H1 (cell line): ENCODE results near the gene EHD4. TPM values are rescaled to one million over a fixed set of nuclear protein-coding genes. Genes with fewer than 3 reads are reported as not detected.
A peak's percentile ranks its signal among the peaks of the same experiment; 100 is the strongest.

ENCODE experiments used
- CTCF ChIA-PET: fragments of 300-600 bp; sonication (Branson Sonifier 250); formaldehyde crosslinking; loops from one replicate; lab custom pipeline; 2021; ENCODE audit not compliant: partially characterized antibody; lab: Charles Lee
- POLR2A ChIA-PET: fragments of 300-600 bp; sonication (Branson Sonifier 250); formaldehyde crosslinking; loops from one replicate; lab custom pipeline; 2021; ENCODE audit warnings: inconsistent platforms; ENCODE audit not compliant: partially characterized antibody; lab: Charles Lee
- DNase-seq, 2 experiments: peaks; one replicate each; pipeline versions ENCODE4 v3.0.0 to v3.0.0-alpha.2; 2010 to 2022; ENCODE audit warnings: low spot score in 2 of 2, low read depth in 1 of 2, mixed read lengths in 1 of 2
- FAIRE-seq: peaks from 2 replicates; lab custom pipeline; 2011; peaks lifted over from hg19 to GRCh38; lab: Jason Lieb, UNC
- H2AFZ ChIP-seq: 2 replicates; pipeline ENCODE4 v1.8.1; 2012; ENCODE audit warnings: low read length, inconsistent platforms
- H2AK5ac ChIP-seq: 2 replicates; pipeline ENCODE4 v1.6.1; 2013; ENCODE audit warnings: low read depth, low read length
- H2BK120ac ChIP-seq: replicated peaks from 2 replicates; pipeline ENCODE3; 2013; ENCODE audit warnings: low read depth, low read length, inconsistent platforms
- H2BK12ac ChIP-seq: 2 replicates; pipeline ENCODE4 v1.6.1; 2013; ENCODE audit warnings: low read depth, low read length
- H2BK15ac ChIP-seq: 2 replicates; pipeline ENCODE4 v1.6.1; 2013; ENCODE audit warnings: low read length
- H2BK20ac ChIP-seq: 2 replicates; pipeline ENCODE4 v1.6.1; 2013; ENCODE audit warnings: low read length
- H2BK5ac ChIP-seq: 2 replicates; pipeline ENCODE4 v1.6.1; 2013; ENCODE audit warnings: low read depth, low read length
- H3K14ac ChIP-seq: 2 replicates; pipeline ENCODE4 v1.6.1; 2013; ENCODE audit warnings: inconsistent platforms; ENCODE audit not compliant: insufficient read length
- H3K18ac ChIP-seq: 2 replicates; pipeline ENCODE4 v1.6.1; 2013; ENCODE audit warnings: low read length; ENCODE audit errors: extremely low read depth
- H3K23ac ChIP-seq: 2 replicates; pipeline ENCODE4 v1.6.1; 2013; ENCODE audit warnings: inconsistent platforms; ENCODE audit not compliant: insufficient read length
- H3K23me2 ChIP-seq: 2 replicates; pipeline ENCODE4 v1.6.1; 2013; ENCODE audit warnings: low read depth, low read length
- H3K27ac ChIP-seq: 2 replicates; pipeline ENCODE4 v1.6.1; 2011; ENCODE audit warnings: low read depth, low read length, inconsistent platforms
- H3K27me3 ChIP-seq, 4 experiments: replicated peaks in 1 of 4; 1 replicate in 1 of 4; 2 replicates in 3 of 4; pipeline versions ENCODE4 v1.6.1 to v1.8.1; 2011 to 2013; ENCODE audit warnings: low read length in 3 of 4, mild to moderate bottlenecking in 3 of 4, inconsistent platforms in 2 of 4, mixed read lengths in 2 of 4, moderate library complexity in 1 of 4; ENCODE audit not compliant: control insufficient read depth in 3 of 4, insufficient read depth in 3 of 4; ENCODE audit errors: extremely low read depth in 1 of 4
- H3K36me3 ChIP-seq, 4 experiments: 2 replicates each; pipeline versions ENCODE4 v1.6.1 to v1.8.1; 2011 to 2013; ENCODE audit warnings: mild to moderate bottlenecking in 4 of 4, low read length in 3 of 4, moderate library complexity in 2 of 4, control low read depth in 1 of 4, inconsistent platforms in 1 of 4; ENCODE audit not compliant: insufficient read depth in 4 of 4, control insufficient read depth in 2 of 4
- H3K4ac ChIP-seq: replicated peaks from 2 replicates; pipeline ENCODE3; 2013; ENCODE audit warnings: low read length, low read depth, mixed read lengths, inconsistent platforms; ENCODE audit not compliant: insufficient read length
- H3K4me1 ChIP-seq, 4 experiments: replicated peaks in 1 of 4; 1 replicate in 1 of 4; 2 replicates in 3 of 4; pipeline versions ENCODE4 v1.6.1 to v1.8.1; 2011 to 2013; ENCODE audit warnings: low read length in 3 of 4, inconsistent platforms in 2 of 4, mixed read lengths in 1 of 4; ENCODE audit not compliant: insufficient read depth in 4 of 4, control insufficient read depth in 3 of 4
- H3K4me2 ChIP-seq, 2 experiments: 2 replicates each; pipeline versions ENCODE4 v1.6.1 to v1.8.1; 2011 to 2013; ENCODE audit warnings: low read depth in 2 of 2, low read length in 2 of 2, control low read depth in 1 of 2, inconsistent platforms in 1 of 2, mild to moderate bottlenecking in 1 of 2; ENCODE audit not compliant: insufficient read depth in 1 of 2
- H3K4me3 ChIP-seq, 4 experiments: fragments of 200-600, 300-600 bp in 1 of 4; sonication (generic), shearing (Covaris generic), sonication (Bioruptor Twin) in 1 of 4; 2 replicates each; pipeline versions ENCODE4 v1.5.1 to v1.8.1; 2011 to 2016; ENCODE audit warnings: low read length in 4 of 4, low read depth in 3 of 4, control low read depth in 2 of 4, inconsistent platforms in 2 of 4, mild to moderate bottlenecking in 2 of 4, mixed read lengths in 1 of 4, moderate library complexity in 1 of 4; ENCODE audit not compliant: insufficient read depth in 2 of 4; ENCODE audit errors: extremely low read depth in 1 of 4
- H3K56ac ChIP-seq: replicated peaks from 2 replicates; pipeline ENCODE3; 2013; ENCODE audit warnings: low read depth, mild to moderate bottlenecking, mixed read lengths, low read length, inconsistent platforms; ENCODE audit not compliant: insufficient read length
- H3K79me1 ChIP-seq: 2 replicates; pipeline ENCODE4 v1.6.1; 2013; ENCODE audit warnings: low read depth, low read length, control low read depth
- H3K79me2 ChIP-seq, 2 experiments: 2 replicates each; pipeline versions ENCODE4 v1.6.1 to v1.8.1; 2012 to 2013; ENCODE audit warnings: low read length in 2 of 2, mild to moderate bottlenecking in 2 of 2, inconsistent platforms in 1 of 2; ENCODE audit not compliant: insufficient read depth in 2 of 2, control insufficient read depth in 1 of 2
- H3K9ac ChIP-seq, 4 experiments: replicated peaks in 1 of 4; 1 replicate in 1 of 4; 2 replicates in 3 of 4; pipeline versions ENCODE4 v1.6.1 to v1.8.1; 2011 to 2013; ENCODE audit warnings: low read depth in 3 of 4, low read length in 3 of 4, control low read depth in 2 of 4, mild to moderate bottlenecking in 2 of 4, moderate library complexity in 2 of 4, inconsistent platforms in 1 of 4; ENCODE audit errors: extremely low read depth in 1 of 4
- H3K9me3 ChIP-seq, 2 experiments: 2 replicates each; pipeline versions ENCODE4 v1.6.1 to v1.8.1; 2012 to 2013; ENCODE audit warnings: mild to moderate bottlenecking in 2 of 2, moderate library complexity in 2 of 2, control low read depth in 1 of 2, inconsistent platforms in 1 of 2, low read depth in 1 of 2, low read length in 1 of 2, mixed read lengths in 1 of 2; ENCODE audit not compliant: insufficient read depth in 2 of 2
- H4K20me1 ChIP-seq, 2 experiments: replicated peaks in 1 of 2; 2 replicates each; pipeline versions ENCODE3 to v1.8.1; 2011 to 2013; ENCODE audit warnings: inconsistent platforms in 2 of 2, low read length in 2 of 2, mild to moderate bottlenecking in 1 of 2; ENCODE audit not compliant: insufficient read depth in 2 of 2, control insufficient read depth in 1 of 2
- H4K5ac ChIP-seq: 2 replicates; pipeline ENCODE4 v1.6.1; 2013; ENCODE audit warnings: low read length, low read depth, mixed read lengths, inconsistent platforms; ENCODE audit not compliant: insufficient read length
- H4K8ac ChIP-seq: 2 replicates; pipeline ENCODE4 v1.8.0; 2013; ENCODE audit warnings: mild to moderate bottlenecking, moderate library complexity, low read length, inconsistent platforms; ENCODE audit not compliant: insufficient read depth; ENCODE audit errors: extremely low read depth
- H4K91ac ChIP-seq: replicated peaks from 2 replicates; pipeline ENCODE3; 2013; ENCODE audit warnings: low read length, mixed read lengths, inconsistent platforms; ENCODE audit not compliant: insufficient read length
- ASH2L ChIP-seq: fragments of 200-600, 300-600 bp; sonication (generic); IDR thresholded peaks from one replicate; pipeline ENCODE4 v1.7.1; 2017; ENCODE audit warnings: low read length
- BACH1 ChIP-seq: IDR thresholded peaks from 2 replicates; pipeline ENCODE4 v1.6.1; 2012; ENCODE audit warnings: low read length, improper control_type of control experiment
- BRCA1 ChIP-seq: IDR thresholded peaks from 2 replicates; pipeline ENCODE4 v1.6.1; 2012; ENCODE audit warnings: low read depth, low read length, improper control_type of control experiment
- CBX8 ChIP-seq: fragments of 300-800, 300-1000 bp; sonication (generic); IDR thresholded peaks from 2 replicates; pipeline ENCODE4 v1.7.1; 2016; ENCODE audit warnings: low read depth, low read length, borderline replicate concordance
- CHD1 ChIP-seq: IDR thresholded peaks from 2 replicates; pipeline ENCODE4 v1.6.1; 2012; ENCODE audit warnings: low read depth, low read length, improper control_type of control experiment
- CREB1 ChIP-seq: IDR thresholded peaks from 2 replicates; pipeline ENCODE4 v1.6.1; 2012; ENCODE audit warnings: inconsistent platforms
- EP300 ChIP-seq, 2 experiments: IDR thresholded peaks; 1 replicate in 1 of 2; 2 replicates in 1 of 2; pipeline ENCODE4 v1.6.1; 2011 to 2012; ENCODE audit warnings: low read depth in 2 of 2, low read length in 2 of 2, mild to moderate bottlenecking in 2 of 2, borderline replicate concordance in 1 of 2, inconsistent platforms in 1 of 2, moderate library complexity in 1 of 2
- HDAC2 ChIP-seq, 2 experiments: fragments of 300-600 bp in 1 of 2; sonication (generic) in 1 of 2; IDR thresholded peaks; 2 replicates each; pipeline ENCODE4 v1.6.1; 2011 to 2012; ENCODE audit warnings: low read depth in 2 of 2, low read length in 2 of 2, mild to moderate bottlenecking in 2 of 2, moderate library complexity in 2 of 2, borderline replicate concordance in 1 of 2, inconsistent platforms in 1 of 2
- KDM4A ChIP-seq: IDR thresholded peaks from one replicate; pipeline ENCODE4 v1.7.1; 2012; ENCODE audit warnings: low read depth, mild to moderate bottlenecking, moderate library complexity, low read length, inconsistent platforms; ENCODE audit not compliant: severe bottlenecking
- POLR2AphosphoS5 ChIP-seq: IDR thresholded peaks from 2 replicates; pipeline ENCODE4 v1.6.1; 2011; ENCODE audit warnings: low read depth, low read length
- RFX5 ChIP-seq: IDR thresholded peaks from 2 replicates; pipeline ENCODE4 v1.6.1; 2011; ENCODE audit warnings: low read depth, low read length, improper control_type of control experiment, borderline replicate concordance
- RXRA ChIP-seq: IDR thresholded peaks from 2 replicates; pipeline ENCODE4 v1.6.1; 2011; ENCODE audit warnings: low read depth, mild to moderate bottlenecking, low read length, moderate library complexity; ENCODE audit not compliant: insufficient read depth
- SIN3A ChIP-seq, 2 experiments: IDR thresholded peaks in 1 of 2; conservative IDR thresholded peaks in 1 of 2; 2 replicates each; pipeline ENCODE4 v1.6.1; 2011 to 2012; ENCODE audit warnings: low read length in 2 of 2, improper control_type of control experiment in 1 of 2, low read depth in 1 of 2, mild to moderate bottlenecking in 1 of 2
- SIX5 ChIP-seq: IDR thresholded peaks from 2 replicates; pipeline ENCODE4 v1.6.1; 2011; ENCODE audit warnings: mild to moderate bottlenecking, low read depth, low read length
- WGBS, 2 experiments: shearing (Covaris generic) in 1 of 2; methylation state at CpG; one replicate each; pipeline versions ENCODE4 v1.1.6 to v1.1.7; 2013 to 2015; ENCODE audit warnings: low lambda C conversion rate in 2 of 2, mixed read lengths in 2 of 2, inconsistent platforms in 1 of 2, low coverage in 1 of 2, missing lambda C conversion rate in 1 of 2; ENCODE audit not compliant: insufficient replicate concordance in 2 of 2, insufficient coverage in 1 of 2, insufficient read length in 1 of 2; ENCODE audit errors: extremely low coverage in 1 of 2, missing lambda C conversion rate in 1 of 2; 5-methylcytosine and 5-hydroxymethylcytosine counted together
- polyA plus RNA-seq, 7 experiments: library from polyadenylated mRNA; depleted of rRNA in 3 of 7; stranded (reverse) in 5 of 7; unstranded in 2 of 7; fragments of >200 nt in 5 of 7; fragments of 200-250 nt in 2 of 7; gene quantifications; 1 replicate in 5 of 7; 2 replicates in 1 of 7; 4 replicates in 1 of 7; pipeline versions ENCODE4 v1.2.1 to v1.2.3, GENCODE V29; 2011 to 2013; ENCODE audit warnings: missing spikeins in 2 of 7, mixed read lengths in 2 of 7
- total RNA-seq: library from RNA; stranded (reverse); fragmentation: NEBNext Ultra II Directional; extraction: Animal tissue kit (Norgen Biotek cat#: 25700); gene quantifications from 2 replicates; pipeline ENCODE4 v1.2.1, GENCODE V29; 2021

EHD4 gene
- total and polyA plus RNA-seq, 2 of the 8 experiments (the other 6 are each of a cell fraction or from before 2014, with no cell fraction given): 17.5 to 24.5 TPM

DNA sequence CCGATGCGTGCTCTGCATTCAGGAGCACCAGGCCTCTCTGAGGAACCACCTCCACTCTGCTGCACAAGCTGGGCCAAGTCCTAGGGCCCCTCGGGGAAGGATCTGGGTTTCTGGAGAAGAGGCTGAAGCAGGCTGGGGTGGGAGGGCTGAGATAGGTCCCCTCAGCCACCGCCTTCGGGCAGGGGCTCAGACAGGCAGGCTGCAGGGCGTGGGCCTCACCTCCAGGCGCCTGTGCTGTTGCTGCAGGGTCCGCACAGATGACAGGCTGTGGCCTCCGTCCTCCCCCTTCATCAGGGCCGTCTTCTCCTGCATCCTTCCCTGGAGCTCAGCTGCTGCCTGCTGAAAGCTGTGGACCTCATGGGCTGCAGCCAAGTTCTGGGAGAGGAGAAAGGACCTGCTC is 118.5 kb downstream of the EHD4 start:
- ChIA-PET CTCF (interaction anchor here (1.0 to 3.5 kb wide), 9 partner anchors 8 to 263 kb away, joined by 3 to 17 read pairs (median 5); no protein-coding TSS in a partner anchor), POLR2A (interaction anchor here (0.9 to 7.2 kb wide), 5 partner anchors 9 to 26 kb away, joined by 3 to 45 read pairs (median 4); partner anchors contain the start of gene PLA2G4B)
- H4K91ac ChIP-seq: no peak overlapping the region
- H3K23me2 ChIP-seq: 0 out of 2 replicates have a peak, but pooled peaks cover 2% of the 10 kb centered on the region
- H3K4me2 ChIP-seq: no peak overlapping the region
- H3K56ac ChIP-seq: no peak overlapping the region
- no peak overlapping the region for H2BK120ac ChIP-seq
- peaks cover 0 to 11% (median 2%) of the 10 kb centered on the region in 4 experiments; a peak in 3 of 7 replicates for H3K4me1 ChIP-seq
- no peak overlapping the region for H3K9ac ChIP-seq
- no peaks in the 10 kb centered on the region; a peak in 1 of 7 replicates for H3K27me3 ChIP-seq
- no peak overlapping the region for H4K5ac ChIP-seq
- H2BK20ac ChIP-seq: no peak overlapping the region
- no peaks in the 10 kb centered on the region for H4K20me1 ChIP-seq
- H3K4ac ChIP-seq: no peak overlapping the region
- no peak overlapping the region for H3K14ac ChIP-seq
- H3K27ac ChIP-seq: no peak overlapping the region
- H3K9me3 ChIP-seq: no peaks in the 10 kb centered on the region
- 83% methylated on average over 10 of the region's 10 CpGs; no CpG with 5 or more reads in 1 of the 2 experiments for WGBS, 2 experiments
- no peak overlapping the region for H4K8ac ChIP-seq
- 0 out of 2 replicates have a peak overlapping the region, but pooled peaks have one; percentile 44 for H2BK5ac ChIP-seq
- H2BK12ac ChIP-seq: no peak overlapping the region
- H3K79me2 ChIP-seq: no peaks in the 10 kb centered on the region
- H3K36me3 ChIP-seq: no peaks in the 10 kb centered on the region
- no peak overlapping the region for H3K18ac ChIP-seq
- H2AK5ac ChIP-seq: no peak overlapping the region
- no peaks in the 10 kb centered on the region for H3K79me1 ChIP-seq
- H3K23ac ChIP-seq: no peak overlapping the region
- H3K4me3 ChIP-seq: no peak overlapping the region
- H2BK15ac ChIP-seq: no peak overlapping the region
- no peak overlapping the region for H2AFZ ChIP-seq
- DNase-seq (no peak), FAIRE-seq (no peak)
- TF ChIP-seq HDAC2 (IDR thresholded peaks at IDR 0.05; ENCODE audit: borderline replicate concordance in 1 of 2, low read depth in 2 of 2, low read length in 2 of 2) (no peak), BACH1 (no peak), SIN3A (conservative IDR thresholded peaks at IDR 0.05 in 1 of 2, IDR thresholded peaks at IDR 0.05 in 1 of 2; ENCODE audit: low read depth in 1 of 2, low read length in 2 of 2) (no peak), CREB1 (no peak), KDM4A (no peak), EP300 (IDR thresholded peaks at IDR 0.05; ENCODE audit: borderline replicate concordance in 1 of 2, low read depth in 2 of 2, low read length in 2 of 2) (no peak), POLR2AphosphoS5 (no peak), CHD1 (no peak), ASH2L (no peak), RXRA (no peak), BRCA1 (no peak), RFX5 (no peak), CBX8 (no peak), SIX5 (no peak)
